Glutamatergic neuron (in vitro differentiated cells): ENCODE results near the gene IL1RL1. TPM values are rescaled to one million over a fixed set of nuclear protein-coding genes. Genes with fewer than 3 reads are reported as not detected.

Experiments used
- DNase-seq: peaks from one replicate; pipeline ENCODE4 v3.0.0; 2022
- H3K27ac Mint-ChIP-seq: one replicate; pipeline ENCODE4 v1.8.0; 2020; ENCODE audit warnings: mild to moderate bottlenecking, mixed read lengths, inconsistent platforms; ENCODE audit not compliant: unreplicated experiment
- H3K27me3 Mint-ChIP-seq: one replicate; pipeline ENCODE4 v1.8.0; 2020; ENCODE audit warnings: mild to moderate bottlenecking, moderate library complexity, mixed read lengths, inconsistent platforms; ENCODE audit not compliant: unreplicated experiment
- H3K36me3 Mint-ChIP-seq: one replicate; pipeline ENCODE4 v1.8.0; 2020; ENCODE audit warnings: mild to moderate bottlenecking, mixed read lengths, inconsistent platforms; ENCODE audit not compliant: unreplicated experiment
- H3K4me1 Mint-ChIP-seq: one replicate; pipeline ENCODE4 v1.8.0; 2020; ENCODE audit warnings: mild to moderate bottlenecking, low read depth, mixed read lengths, inconsistent platforms; ENCODE audit not compliant: unreplicated experiment
- H3K4me3 Mint-ChIP-seq: one replicate; pipeline ENCODE4 v1.8.0; 2020; ENCODE audit warnings: mild to moderate bottlenecking, mixed read lengths, inconsistent platforms; ENCODE audit not compliant: unreplicated experiment
- H3K9me3 Mint-ChIP-seq: one replicate; pipeline ENCODE4 v1.8.0; 2020; ENCODE audit warnings: mild to moderate bottlenecking, moderate library complexity, mixed read lengths, inconsistent platforms; ENCODE audit not compliant: unreplicated experiment
- total RNA-seq: library from RNA; stranded (reverse); fragmentation: NEBNext Ultra II Directional; extraction: Animal tissue kit (Norgen Biotek cat#: 25700); gene quantifications from one replicate; pipeline ENCODE4 v1.2.1, GENCODE V29; 2021; ENCODE audit not compliant: unreplicated experiment
- TF ChIP-seq, protein P1 (sequence below): fragments of 200-600 bp; sonication (generic); IDR thresholded peaks from one replicate; pipeline ENCODE4 v1.5.0; 2021; ENCODE audit not compliant: partially characterized antibody, unreplicated experiment

The IL1RL1 gene
- total RNA-seq, 1 donor from 2014 or later = not detected

DNA sequence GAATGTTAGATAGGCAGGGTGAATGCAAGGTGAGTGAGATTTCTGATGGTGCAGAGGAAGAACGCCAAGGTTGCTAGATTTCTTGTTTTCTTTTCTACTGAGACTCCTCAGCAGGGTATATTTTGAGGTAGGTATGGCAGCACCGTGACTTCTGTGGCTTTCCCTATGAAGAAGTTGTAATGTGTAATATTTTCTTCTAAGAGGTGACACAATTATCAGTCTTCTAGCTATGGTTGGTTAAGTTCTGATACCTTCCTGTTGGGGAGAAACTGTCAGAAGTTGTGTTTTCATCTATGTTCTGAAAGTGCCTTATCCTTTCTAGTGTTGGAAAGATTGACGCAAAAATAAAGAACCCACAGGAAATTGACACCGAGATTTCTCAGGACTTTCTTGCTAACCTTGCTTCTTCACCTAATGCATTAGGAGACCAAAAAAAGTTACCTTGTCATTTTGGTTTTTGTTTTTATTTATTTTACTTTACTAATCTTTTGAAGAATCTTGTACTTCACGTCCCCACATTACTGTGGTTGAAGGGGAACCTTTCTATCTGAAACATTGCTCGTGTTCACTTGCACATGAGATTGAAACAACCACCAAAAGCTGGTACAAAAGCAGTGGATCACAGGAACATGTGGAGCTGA lies 56.1 kb downstream of the IL1RL1 start:
- peaks cover 6% of the 10 kb centered on the region for H3K9me3 Mint-ChIP-seq
- peaks cover 6% of the 10 kb centered on the region for H3K36me3 Mint-ChIP-seq
- H3K27me3 Mint-ChIP-seq = peaks cover 2% of the 10 kb centered on the region
- no peaks in the 10 kb centered on the region for H3K4me1 Mint-ChIP-seq
- TF ChIP-seq, protein P1, sequence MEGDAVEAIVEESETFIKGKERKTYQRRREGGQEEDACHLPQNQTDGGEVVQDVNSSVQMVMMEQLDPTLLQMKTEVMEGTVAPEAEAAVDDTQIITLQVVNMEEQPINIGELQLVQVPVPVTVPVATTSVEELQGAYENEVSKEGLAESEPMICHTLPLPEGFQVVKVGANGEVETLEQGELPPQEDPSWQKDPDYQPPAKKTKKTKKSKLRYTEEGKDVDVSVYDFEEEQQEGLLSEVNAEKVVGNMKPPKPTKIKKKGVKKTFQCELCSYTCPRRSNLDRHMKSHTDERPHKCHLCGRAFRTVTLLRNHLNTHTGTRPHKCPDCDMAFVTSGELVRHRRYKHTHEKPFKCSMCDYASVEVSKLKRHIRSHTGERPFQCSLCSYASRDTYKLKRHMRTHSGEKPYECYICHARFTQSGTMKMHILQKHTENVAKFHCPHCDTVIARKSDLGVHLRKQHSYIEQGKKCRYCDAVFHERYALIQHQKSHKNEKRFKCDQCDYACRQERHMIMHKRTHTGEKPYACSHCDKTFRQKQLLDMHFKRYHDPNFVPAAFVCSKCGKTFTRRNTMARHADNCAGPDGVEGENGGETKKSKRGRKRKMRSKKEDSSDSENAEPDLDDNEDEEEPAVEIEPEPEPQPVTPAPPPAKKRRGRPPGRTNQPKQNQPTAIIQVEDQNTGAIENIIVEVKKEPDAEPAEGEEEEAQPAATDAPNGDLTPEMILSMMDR = no peak
- H3K4me3 Mint-ChIP-seq = no peak overlapping the region
- no peak overlapping the region for H3K27ac Mint-ChIP-seq
- DNase-seq = no peak

DNA sequence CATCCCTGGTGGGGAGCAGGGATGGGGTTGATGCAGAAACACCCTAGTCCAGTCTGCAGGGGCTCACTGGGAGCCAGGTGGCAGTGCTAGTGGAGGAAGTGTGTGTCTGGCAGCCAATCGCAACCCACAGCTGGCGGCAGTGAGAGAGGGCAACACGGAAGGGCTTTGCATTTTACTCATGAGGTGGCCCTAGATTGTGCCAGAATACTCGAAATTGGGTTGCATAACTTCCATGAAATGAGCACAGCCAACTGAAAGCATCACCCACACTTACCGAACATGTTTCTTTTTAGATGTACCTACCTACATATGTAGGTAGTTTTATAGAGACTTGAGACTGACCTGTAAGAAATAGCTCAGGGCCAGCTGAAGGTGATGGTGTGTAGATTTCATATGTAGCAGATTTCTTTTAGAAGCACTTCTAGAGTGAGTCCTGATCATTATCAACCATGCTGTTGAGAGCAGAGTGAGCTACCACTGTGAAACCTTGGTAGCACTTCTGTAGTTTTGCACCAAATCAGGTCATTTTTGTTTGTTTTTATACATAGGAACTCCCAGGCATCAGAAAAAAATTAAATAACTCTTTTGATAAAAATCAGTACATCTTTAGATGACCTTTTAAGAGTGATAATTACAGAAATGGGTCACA lies 57.2 kb downstream of the IL1RL1 start:
- Mint-ChIP-seq H3K4me3 (no peak overlapping the region), H3K4me1 (no peaks in the 10 kb centered on the region), H3K36me3 (peaks cover 6% of the 10 kb centered on the region), H3K27ac (no peak overlapping the region), H3K9me3 (peaks cover 6% of the 10 kb centered on the region), H3K27me3 (peaks cover 2% of the 10 kb centered on the region)
- no peak for DNase-seq
- TF ChIP-seq, protein P1 = no peak

DNA sequence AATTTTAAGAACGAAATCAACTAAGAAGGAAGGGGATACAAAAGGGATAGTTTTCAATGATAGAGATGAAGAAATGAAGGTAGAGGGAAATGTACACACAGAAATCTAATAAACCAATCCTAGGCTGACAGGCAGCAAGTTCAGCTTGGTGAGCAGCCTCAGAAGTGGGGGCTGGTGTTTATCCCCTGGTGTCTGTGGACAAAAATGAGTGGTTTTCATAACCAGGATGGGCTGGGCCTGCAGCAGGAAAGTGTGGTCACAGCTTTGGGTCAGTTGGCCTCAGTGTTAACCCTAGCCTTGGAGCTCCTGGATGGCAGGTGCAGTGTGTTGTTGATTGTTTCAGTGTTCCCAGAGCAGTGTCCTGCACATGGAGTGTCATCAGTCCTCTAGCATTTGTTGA lies 58.5 kb downstream of the IL1RL1 start:
- peaks cover 6% of the 10 kb centered on the region for H3K9me3 Mint-ChIP-seq
- TF ChIP-seq, protein P1 = no peak
- H3K4me3 Mint-ChIP-seq = no peak overlapping the region
- peaks cover 6% of the 10 kb centered on the region for H3K36me3 Mint-ChIP-seq
- no peak overlapping the region for H3K27ac Mint-ChIP-seq
- no peaks in the 10 kb centered on the region for H3K4me1 Mint-ChIP-seq
- DNase-seq = no peak
- peaks cover 2% of the 10 kb centered on the region for H3K27me3 Mint-ChIP-seq

DNA sequence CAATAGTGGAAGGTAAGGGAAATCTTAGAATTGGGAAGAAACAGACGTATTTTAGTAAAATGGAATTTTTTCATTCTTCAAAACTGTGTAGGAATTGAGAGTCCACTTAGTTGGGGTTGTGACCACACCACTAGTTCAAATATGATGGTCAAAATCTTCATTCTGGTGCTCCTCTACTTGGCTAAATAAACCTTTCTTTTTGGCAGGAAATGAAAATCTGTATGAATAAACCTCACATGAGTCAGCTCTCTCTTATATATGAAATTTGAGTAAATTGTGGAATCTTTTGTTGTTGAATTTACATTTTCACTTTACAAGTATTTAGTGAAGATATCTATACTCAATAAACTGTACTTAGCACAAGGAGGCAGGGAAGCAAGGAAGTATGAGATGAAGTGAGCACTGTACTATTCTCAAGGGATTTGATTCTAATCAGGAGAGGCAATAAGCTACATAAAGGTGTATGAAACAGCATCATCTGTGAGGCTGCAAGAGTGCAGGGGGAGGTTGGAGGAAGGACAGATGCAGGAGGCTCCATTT lies 64.8 kb downstream of the IL1RL1 start:
- Mint-ChIP-seq H3K4me3 (no peak overlapping the region), H3K27me3 (no peaks in the 10 kb centered on the region), H3K9me3 (peaks cover 3% of the 10 kb centered on the region), H3K4me1 (no peaks in the 10 kb centered on the region), H3K27ac (no peak overlapping the region), H3K36me3 (no peaks in the 10 kb centered on the region)
- TF ChIP-seq, protein P1 = no peak
- DNase-seq = no peak

DNA sequence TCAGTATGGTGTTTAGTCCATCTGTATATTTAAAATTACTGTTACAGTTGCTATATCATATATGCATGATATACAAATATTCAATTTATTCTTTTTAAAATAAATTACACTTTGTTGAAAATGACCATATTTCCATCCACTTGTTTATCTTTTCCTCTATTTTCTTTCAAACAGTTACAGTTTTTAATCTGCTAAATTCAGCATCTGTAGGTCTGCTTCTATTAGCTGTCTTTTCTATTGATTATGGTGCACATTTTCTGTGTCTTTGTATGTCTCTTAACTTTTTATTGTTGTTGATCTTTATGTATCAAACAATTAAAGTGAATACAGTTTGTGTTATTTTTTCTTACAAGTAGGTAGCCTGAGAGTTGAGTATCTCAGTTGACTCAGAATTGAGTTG lies 72.4 kb downstream of the IL1RL1 start:
- no peak for DNase-seq
- no peak overlapping the region for H3K4me3 Mint-ChIP-seq
- no peaks in the 10 kb centered on the region for H3K4me1 Mint-ChIP-seq
- no peak overlapping the region for H3K27ac Mint-ChIP-seq
- H3K9me3 Mint-ChIP-seq = no peaks in the 10 kb centered on the region
- TF ChIP-seq, protein P1 = no peak
- no peaks in the 10 kb centered on the region for H3K27me3 Mint-ChIP-seq
- no peaks in the 10 kb centered on the region for H3K36me3 Mint-ChIP-seq
